Small intestine (tissue), 7 donors: ENCODE measurements around the gene PPIF. TPM values are rescaled to one million over a fixed set of nuclear protein-coding genes. Genes with fewer than 3 reads are reported as not detected.

Experiments
- DNase-seq, 2 donors: peaks; one replicate each; pipeline versions ENCODE4 v3.0.0 to v3.0.0-alpha.2; 2013
- FAIRE-seq: peaks from 2 replicates; lab custom pipeline; 2012; peaks lifted over from hg19 to GRCh38; lab: Jason Lieb, UNC
- H3K27ac ChIP-seq, 3 donors: one replicate each; pipeline ENCODE4 v1.5.1; 2013; ENCODE audit warnings: low read length in 2 of 3, mild to moderate bottlenecking in 2 of 3, control low read depth in 1 of 3, inconsistent platforms in 1 of 3, low read depth in 1 of 3, moderate library complexity in 1 of 3
- H3K27me3 ChIP-seq, 3 donors: one replicate each; pipeline ENCODE4 v1.6.1; 2013; ENCODE audit warnings: low read length in 3 of 3, inconsistent platforms in 1 of 3; ENCODE audit not compliant: control insufficient read depth in 3 of 3, insufficient read depth in 3 of 3
- H3K36me3 ChIP-seq, 3 donors: one replicate each; pipeline ENCODE4 v1.6.1; 2013; ENCODE audit warnings: low read length in 3 of 3, inconsistent platforms in 1 of 3, low read depth in 1 of 3, mild to moderate bottlenecking in 1 of 3, moderate library complexity in 1 of 3; ENCODE audit not compliant: control insufficient read depth in 3 of 3, insufficient read depth in 2 of 3
- H3K4me1 ChIP-seq, 3 donors: one replicate each; pipeline ENCODE4 v1.6.1; 2013; ENCODE audit warnings: low read length in 2 of 3, inconsistent platforms in 1 of 3, low read depth in 1 of 3, mild to moderate bottlenecking in 1 of 3, moderate library complexity in 1 of 3; ENCODE audit not compliant: control insufficient read depth in 3 of 3, insufficient read depth in 2 of 3
- H3K4me3 ChIP-seq, 3 donors: one replicate each; pipeline ENCODE4 v1.5.1; 2013; ENCODE audit warnings: low read length in 3 of 3, control low read depth in 1 of 3, inconsistent platforms in 1 of 3, low read depth in 1 of 3, mild to moderate bottlenecking in 1 of 3, moderate library complexity in 1 of 3
- H3K9me3 ChIP-seq, 2 donors: one replicate each; pipeline ENCODE4 v1.6.1; 2013; ENCODE audit warnings: low read depth in 1 of 2, low read length in 1 of 2; ENCODE audit not compliant: control insufficient read depth in 2 of 2, insufficient read depth in 1 of 2
- WGBS, 3 donors: extraction: QIAGEN DNeasy Blood & Tissue Kit; methylation state at CpG; one replicate each; pipeline ENCODE4 v1.1.7; 2013; 5-methylcytosine and 5-hydroxymethylcytosine counted together
- polyA plus RNA-seq, 4 donors: library from polyadenylated mRNA; stranded (reverse) in 3 of 4; unstranded in 1 of 4; fragments of 200-250 nt in 3 of 4; fragments of 120-200 nt in 1 of 4; gene quantifications; one replicate each; pipeline versions ENCODE4 v1.2.1 to v1.2.3, GENCODE V29; 2013
- donor health status: healthy with polysubstance abuse.
- donor health status: control.
- donor health status: control.
- donor health status: Bipolar disorder and iron deficiency.
- donor health status: healthy.

The PPIF gene
- polyA plus RNA-seq, 4 donors: 35.3 to 75.5 (median 57.1) TPM

DNA sequence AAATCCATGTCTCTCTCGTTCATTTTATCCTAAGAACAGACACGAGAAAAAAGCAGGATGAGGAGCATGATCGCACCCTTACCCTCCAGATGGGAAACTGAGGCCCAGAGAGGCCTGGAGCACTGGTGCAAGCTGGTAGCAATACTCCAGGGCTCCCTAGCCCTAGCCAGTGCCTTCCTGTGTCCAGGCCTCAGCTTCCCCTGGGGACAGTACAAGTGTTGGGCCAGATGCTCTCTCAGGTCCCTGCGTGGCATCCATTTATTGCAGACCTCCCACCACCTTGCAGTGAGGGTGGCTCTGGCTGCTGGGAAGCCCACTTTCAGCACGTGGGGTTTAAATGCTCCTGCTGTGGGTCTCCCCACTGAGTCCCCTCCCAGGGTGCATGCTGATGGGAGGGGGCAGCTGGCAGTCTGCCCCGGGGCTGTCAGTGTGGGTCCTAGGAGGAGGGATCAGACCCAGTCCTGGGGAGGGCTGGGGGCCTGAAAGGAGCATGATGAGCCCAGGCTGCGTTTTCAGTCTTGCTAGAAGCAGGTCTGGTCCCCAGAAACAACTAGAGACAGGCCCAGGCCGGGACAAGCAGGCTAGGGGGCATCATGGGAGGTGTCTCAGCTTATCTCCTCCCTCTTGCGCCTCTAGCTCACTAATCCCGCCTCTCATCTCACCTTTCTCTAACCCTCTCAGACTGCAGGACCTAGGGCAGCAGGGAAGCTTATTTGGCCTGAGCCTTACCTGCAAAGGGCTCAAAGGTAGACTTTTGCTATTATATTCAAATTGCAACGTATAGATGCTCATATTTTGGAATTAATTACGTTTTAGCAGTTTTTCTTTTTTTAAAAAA is 662 bp upstream of the PPIF start:
- Histone ChIP-seq H3K4me1 (peaks cover 3 to 34% (median 7%) of the 10 kb centered on the region in 3 donors), H3K36me3 (peaks cover 0 to 34% (median 8%) of the 10 kb centered on the region in 3 donors), H3K27ac (no peak overlapping the region), H3K4me3 (no peak overlapping the region), H3K9me3 (no peaks in the 10 kb centered on the region), H3K27me3 (no peaks in the 10 kb centered on the region)
- DNase-seq (no peak), FAIRE-seq (no peak)
- 62 to 63% (median 62%) methylated on average over 12 of the region's 12 CpGs for WGBS, 3 donors

DNA sequence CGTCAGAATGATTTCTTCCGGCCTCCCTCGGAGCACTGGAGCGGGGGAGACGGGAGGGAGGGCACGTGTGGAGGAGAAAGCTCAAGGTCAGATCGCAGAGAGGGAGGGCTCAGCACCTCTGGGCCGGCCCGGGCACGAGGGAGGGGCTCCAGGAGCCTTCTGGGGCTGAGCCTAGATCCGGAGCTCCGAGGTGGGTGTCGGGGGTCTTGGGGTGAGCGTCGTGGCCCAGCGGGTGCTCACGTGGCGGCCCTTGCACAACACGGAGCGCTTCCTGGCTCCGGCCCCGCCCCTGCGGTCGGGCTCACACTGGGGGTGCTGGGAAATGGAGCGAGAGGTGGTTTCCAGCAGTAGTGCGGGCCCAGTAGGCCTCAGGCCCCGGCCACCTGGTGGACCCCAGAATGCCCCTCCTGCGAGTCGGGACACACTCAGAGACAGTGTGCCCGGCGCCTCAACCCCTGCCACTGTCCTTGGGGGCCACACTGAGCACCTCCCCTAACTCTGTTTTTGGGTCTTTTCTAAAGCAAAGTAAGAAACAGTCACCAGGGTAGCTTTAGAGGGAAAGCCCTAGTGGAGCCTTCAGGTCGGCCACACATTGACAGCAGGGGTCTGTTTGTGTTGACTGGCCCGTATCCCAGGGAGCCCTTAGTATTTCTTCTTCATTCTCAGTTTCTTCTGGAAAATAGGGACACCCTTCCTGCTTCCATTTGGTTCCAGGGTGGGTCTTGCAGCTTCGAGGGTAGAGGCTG is 798 bp downstream of the PPIF start:
- Histone ChIP-seq H3K27me3 (no peaks in the 10 kb centered on the region), H3K4me1 (peaks cover 3 to 33% (median 7%) of the 10 kb centered on the region in 3 donors), H3K4me3 (peak overlapping the region; percentile 65 to 92 (median 79)), H3K27ac (peak overlapping the region; percentile 74 to 92 (median 83)), H3K9me3 (no peaks in the 10 kb centered on the region), H3K36me3 (peaks cover 11 to 48% (median 21%) of the 10 kb centered on the region in 3 donors)
- DNase-seq: peak; percentile 72 to 89
- WGBS, 3 donors: 2 to 6% (median 2%) methylated on average over 32 to 34 of the region's 34 CpGs
- FAIRE-seq: no peak

DNA sequence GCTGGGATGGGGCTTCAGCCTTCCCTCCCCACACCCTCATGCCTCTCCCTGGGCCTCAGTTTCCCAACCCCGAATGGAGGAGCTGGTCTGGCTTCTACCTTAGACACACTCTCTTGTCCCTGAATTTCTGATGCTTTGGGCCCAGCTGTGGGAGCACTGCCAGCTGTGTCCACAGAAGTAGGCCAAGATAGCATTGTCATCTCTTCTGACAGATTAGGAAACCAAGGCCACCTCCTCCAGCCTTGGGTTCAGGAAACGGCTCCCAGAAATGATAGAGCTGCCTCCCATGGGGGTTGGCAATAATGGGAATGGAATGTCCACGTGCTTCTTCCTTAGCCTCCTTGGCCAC is 1.3 kb downstream of the PPIF start:
- H3K27ac ChIP-seq: peak overlapping the region; percentile 34 to 92 (median 74)
- H3K9me3 ChIP-seq: no peaks in the 10 kb centered on the region
- peaks cover 3 to 30% (median 7%) of the 10 kb centered on the region in 3 donors for H3K4me1 ChIP-seq
- DNase-seq (no peak), FAIRE-seq (no peak)
- H3K36me3 ChIP-seq: peaks cover 11 to 54% (median 21%) of the 10 kb centered on the region in 3 donors
- peak overlapping the region; percentile 65 to 92 (median 79) for H3K4me3 ChIP-seq
- no peaks in the 10 kb centered on the region for H3K27me3 ChIP-seq
- WGBS, 3 donors: 42 to 58% (median 42%) methylated on average over 3 of the region's 3 CpGs

DNA sequence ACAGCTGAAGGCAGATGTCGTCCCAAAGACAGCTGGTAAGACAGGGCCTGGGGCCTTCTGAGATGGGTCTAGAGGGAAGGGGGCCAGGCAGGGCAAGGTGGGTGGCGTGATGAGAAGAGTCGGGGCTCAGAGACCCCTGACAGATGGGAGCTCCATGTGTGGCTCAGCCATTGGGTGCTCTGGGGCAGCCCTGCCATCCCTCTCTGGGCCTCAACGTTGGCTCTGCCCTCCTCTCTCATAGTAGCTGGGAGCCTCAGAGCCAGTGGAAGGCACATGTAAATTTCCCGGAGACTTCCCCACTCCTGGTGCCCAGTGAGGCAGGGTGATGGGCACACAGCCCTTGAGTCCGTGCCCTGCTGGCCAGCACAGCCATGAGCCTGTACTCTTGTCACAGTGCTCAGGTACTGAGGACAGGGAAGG is 1.8 kb downstream of the PPIF start:
- DNase-seq: no peak
- 69 to 78% (median 72%) methylated on average over 6 of the region's 6 CpGs for WGBS, 3 donors
- H3K36me3 ChIP-seq: peaks cover 14 to 58% (median 24%) of the 10 kb centered on the region in 3 donors
- peaks cover 3 to 30% (median 7%) of the 10 kb centered on the region in 3 donors for H3K4me1 ChIP-seq
- no peak overlapping the region for H3K27ac ChIP-seq
- peak overlapping the region in 1 of 3 donors; percentile 92 for H3K4me3 ChIP-seq
- no peaks in the 10 kb centered on the region for H3K27me3 ChIP-seq
- FAIRE-seq: no peak
- H3K9me3 ChIP-seq: no peaks in the 10 kb centered on the region

DNA sequence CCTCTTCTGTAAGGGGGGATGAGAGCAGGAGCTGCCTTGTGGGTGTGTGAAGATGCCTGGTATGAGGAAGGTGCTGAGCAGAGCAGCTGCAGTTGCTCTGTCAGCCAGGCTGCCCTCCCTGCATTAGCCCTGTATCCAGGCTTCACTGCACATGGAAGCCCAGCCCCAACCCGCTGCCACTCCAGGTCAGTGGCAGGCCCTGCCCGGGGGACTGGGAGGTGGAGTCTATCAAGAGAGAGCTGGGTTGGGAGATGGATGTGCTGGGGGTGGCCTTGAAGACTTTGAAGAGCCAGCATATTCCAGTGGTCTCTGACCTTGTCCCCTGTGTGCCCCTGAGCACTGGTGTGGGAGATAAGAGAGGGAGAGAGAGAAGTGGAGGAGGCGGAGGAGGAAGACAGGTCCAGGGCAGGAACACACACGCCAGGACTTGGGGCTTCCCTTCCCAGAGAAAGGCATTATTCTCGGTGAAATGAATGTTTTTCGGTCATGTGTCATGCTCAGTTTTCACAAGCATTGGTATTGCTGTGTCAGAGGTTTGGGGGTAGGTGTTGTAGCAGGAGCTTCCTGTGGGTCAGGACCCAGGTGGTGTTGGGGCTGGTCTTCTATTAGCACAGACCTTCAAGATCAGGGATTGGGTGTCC is 2.6 kb downstream of the PPIF start:
- Histone ChIP-seq H3K4me3 (no peak overlapping the region), H3K36me3 (peaks cover 15 to 66% (median 24%) of the 10 kb centered on the region in 3 donors), H3K4me1 (peaks cover 3 to 30% (median 7%) of the 10 kb centered on the region in 3 donors), H3K9me3 (peaks cover 0 to 2% of the 10 kb centered on the region in 2 donors), H3K27me3 (no peaks in the 10 kb centered on the region), H3K27ac (no peak overlapping the region)
- FAIRE-seq (no peak), DNase-seq (no peak)
- WGBS, 3 donors: 75 to 86% (median 84%) methylated on average over 6 of the region's 6 CpGs

DNA sequence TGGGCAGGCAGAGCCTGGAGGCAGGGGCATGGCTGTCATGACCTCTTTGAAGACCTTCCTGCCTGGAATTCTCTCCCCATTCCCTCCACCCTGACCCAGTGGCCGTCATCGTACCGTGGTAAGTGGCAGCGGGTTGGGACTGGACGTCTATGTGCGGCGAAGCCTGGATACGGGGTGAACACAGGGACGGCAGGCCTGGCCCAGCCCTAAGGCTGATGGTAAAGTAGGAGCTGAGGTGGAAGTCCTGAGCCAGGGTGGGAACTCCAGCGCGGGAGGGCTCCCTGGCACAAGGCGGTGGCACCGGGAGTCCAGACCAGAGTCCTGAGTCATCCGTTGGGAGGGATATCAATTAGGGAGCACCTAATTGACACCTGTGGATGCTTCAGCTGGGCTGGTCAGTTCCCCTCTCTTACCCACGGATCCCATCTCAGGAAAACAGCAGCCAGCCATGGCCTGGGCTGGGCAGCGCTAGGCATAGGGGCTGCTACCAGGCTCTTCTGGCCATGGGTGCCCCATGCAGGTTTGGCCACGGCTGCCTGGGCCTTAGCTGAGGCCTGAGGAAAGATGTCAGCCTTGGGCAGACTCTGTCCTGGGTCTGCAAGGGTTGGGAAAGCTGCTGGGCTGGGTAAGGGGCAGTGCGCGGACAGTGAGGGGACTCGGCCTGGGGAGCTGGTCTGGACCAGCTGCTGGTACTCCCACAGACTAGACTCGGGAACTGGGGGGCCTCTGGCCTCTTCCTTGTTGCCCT is 3.3 kb downstream of the PPIF start:
- Histone ChIP-seq H3K4me3 (no peak overlapping the region), H3K27ac (no peak overlapping the region), H3K9me3 (peaks cover 0 to 7% of the 10 kb centered on the region in 2 donors), H3K36me3 (peaks cover 15 to 73% (median 24%) of the 10 kb centered on the region in 3 donors), H3K27me3 (no peaks in the 10 kb centered on the region), H3K4me1 (peaks cover 3 to 28% (median 7%) of the 10 kb centered on the region in 3 donors)
- DNase-seq: no peak
- FAIRE-seq: no peak
- WGBS, 3 donors: 88 to 92% (median 89%) methylated on average over 21 of the region's 21 CpGs

DNA sequence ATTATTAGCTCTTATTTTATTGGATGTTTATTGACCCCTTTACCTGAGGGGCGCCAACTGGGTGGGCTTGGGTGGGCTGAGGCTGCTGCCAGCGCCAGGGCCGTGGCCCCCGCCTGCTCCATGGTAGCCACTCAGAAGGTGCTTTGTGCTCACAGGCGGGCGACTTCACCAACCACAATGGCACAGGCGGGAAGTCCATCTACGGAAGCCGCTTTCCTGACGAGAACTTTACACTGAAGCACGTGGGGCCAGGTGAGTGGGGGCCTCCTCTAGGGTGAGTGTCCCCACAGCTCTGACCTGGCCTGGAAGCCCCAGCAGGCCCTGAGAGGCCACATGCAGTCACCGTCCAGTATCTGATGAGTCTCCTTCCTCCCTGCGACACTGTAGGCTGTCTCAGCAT is 4.1 kb downstream of the PPIF start:
- no peak for DNase-seq
- WGBS, 3 donors: 94 to 96% (median 95%) methylated on average over 13 of the region's 13 CpGs

More for the DNA sequence above, 4.1 kb downstream of the PPIF start:
- Histone ChIP-seq H3K9me3 (peaks cover 0 to 7% of the 10 kb centered on the region in 2 donors), H3K27ac (no peak overlapping the region), H3K4me1 (peaks cover 3 to 25% (median 7%) of the 10 kb centered on the region in 3 donors), H3K4me3 (no peak overlapping the region), H3K36me3 (peaks cover 15 to 79% (median 24%) of the 10 kb centered on the region in 3 donors), H3K27me3 (no peaks in the 10 kb centered on the region)
- FAIRE-seq: no peak
